ENCODE results near the gene HMGCLL1.

HMGCLL1 gene

GRCh38 chr6:55578537-55579363 lies at the start of gene HMGCLL1:
Gene HMGCLL1, minus strand, starts transcription at chr6:55579192. Its CDS starts 137 bp downstream, at chr6:55579055.
- TF ChIP-seq, protein P1, sequence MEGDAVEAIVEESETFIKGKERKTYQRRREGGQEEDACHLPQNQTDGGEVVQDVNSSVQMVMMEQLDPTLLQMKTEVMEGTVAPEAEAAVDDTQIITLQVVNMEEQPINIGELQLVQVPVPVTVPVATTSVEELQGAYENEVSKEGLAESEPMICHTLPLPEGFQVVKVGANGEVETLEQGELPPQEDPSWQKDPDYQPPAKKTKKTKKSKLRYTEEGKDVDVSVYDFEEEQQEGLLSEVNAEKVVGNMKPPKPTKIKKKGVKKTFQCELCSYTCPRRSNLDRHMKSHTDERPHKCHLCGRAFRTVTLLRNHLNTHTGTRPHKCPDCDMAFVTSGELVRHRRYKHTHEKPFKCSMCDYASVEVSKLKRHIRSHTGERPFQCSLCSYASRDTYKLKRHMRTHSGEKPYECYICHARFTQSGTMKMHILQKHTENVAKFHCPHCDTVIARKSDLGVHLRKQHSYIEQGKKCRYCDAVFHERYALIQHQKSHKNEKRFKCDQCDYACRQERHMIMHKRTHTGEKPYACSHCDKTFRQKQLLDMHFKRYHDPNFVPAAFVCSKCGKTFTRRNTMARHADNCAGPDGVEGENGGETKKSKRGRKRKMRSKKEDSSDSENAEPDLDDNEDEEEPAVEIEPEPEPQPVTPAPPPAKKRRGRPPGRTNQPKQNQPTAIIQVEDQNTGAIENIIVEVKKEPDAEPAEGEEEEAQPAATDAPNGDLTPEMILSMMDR (conservative IDR thresholded peaks at IDR 0.05; ENCODE audit: control insufficient read depth, insufficient read depth, low read depth, low read length), result no peak
- H3K4me3 ChIP-seq (ENCODE audit: control insufficient read depth, low read depth, low read length), result peak within 1 kb of the TSS; percentile 17

GRCh38 chr6:55621993-55622392 lies 43.0 kb upstream of the HMGCLL1 start:
- no peak for DNase-seq (ENCODE audit: low read depth)
- H3K4me3 ChIP-seq (ENCODE audit: control insufficient read depth, low read depth, low read length), result no peak overlapping the region
- TF ChIP-seq, protein P1 (conservative IDR thresholded peaks at IDR 0.05; ENCODE audit: control insufficient read depth, insufficient read depth, low read depth, low read length), result no peak

More at GRCh38 chr6:55578537-55579363, at the start of gene HMGCLL1:
- no peak for DNase-seq (ENCODE audit: low read depth)

DNA sequence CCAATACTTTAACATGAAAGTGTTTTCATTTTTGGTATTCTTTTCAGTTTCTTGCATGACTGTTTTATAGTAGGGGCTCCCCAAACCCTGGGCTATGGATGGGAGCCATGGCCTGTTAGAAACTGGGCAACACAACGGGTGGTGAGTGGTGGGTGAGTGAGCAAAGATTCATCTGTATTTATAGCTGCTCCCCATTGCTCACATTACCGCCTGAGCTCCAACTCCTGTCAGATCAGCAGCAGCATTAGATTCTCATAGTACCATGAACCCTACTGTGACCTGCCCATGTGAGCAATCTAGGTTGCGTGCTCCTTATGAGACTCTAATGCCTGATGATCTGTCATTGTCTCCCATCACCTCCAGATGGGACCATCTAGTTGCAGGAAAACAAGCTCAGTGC lies 42.3 kb upstream of the HMGCLL1 start:
- DNase-seq (ENCODE audit: low read depth), result no peak
- TF ChIP-seq, protein P1 (conservative IDR thresholded peaks at IDR 0.05; ENCODE audit: control insufficient read depth, insufficient read depth, low read depth, low read length), result no peak
- no peak overlapping the region for H3K4me3 ChIP-seq (ENCODE audit: control insufficient read depth, low read depth, low read length)

DNA sequence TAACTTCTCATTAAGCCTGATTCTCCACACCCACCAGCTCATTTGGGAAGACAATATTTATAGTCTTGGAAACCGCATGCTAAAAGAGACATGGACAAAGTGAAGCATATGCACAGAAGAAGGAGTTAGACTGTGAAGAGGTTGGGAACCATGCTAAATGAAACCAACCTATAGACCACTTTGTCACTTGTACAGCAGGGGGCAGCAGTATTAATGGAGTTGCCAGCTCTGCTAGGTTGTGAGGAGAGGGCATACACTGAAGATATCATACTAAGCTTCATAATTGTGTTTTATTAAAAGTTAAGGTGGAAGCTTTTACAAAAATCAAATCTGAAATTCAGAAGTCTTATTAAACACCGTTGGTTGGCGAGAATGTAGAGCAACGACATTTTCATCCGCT lies 38.3 kb upstream of the HMGCLL1 start:
- TF ChIP-seq, protein P1 (conservative IDR thresholded peaks at IDR 0.05; ENCODE audit: control insufficient read depth, insufficient read depth, low read depth, low read length), result peak; percentile 73
- DNase-seq (ENCODE audit: low read depth), result peak; percentile 65
- H3K4me3 ChIP-seq (ENCODE audit: control insufficient read depth, low read depth, low read length), result no peak overlapping the region

- no peak for DNase-seq (ENCODE audit: low read depth)
- TF ChIP-seq, protein P1 (conservative IDR thresholded peaks at IDR 0.05; ENCODE audit: control insufficient read depth, insufficient read depth, low read depth, low read length), result no peak
- H3K4me3 ChIP-seq (ENCODE audit: control insufficient read depth, low read depth, low read length), result no peak overlapping the region
Observed at GRCh38 chr6:55604021-55604420, 25.0 kb upstream of the HMGCLL1 start.

GRCh38 chr6:55601120-55601519 lies 22.1 kb upstream of the HMGCLL1 start:
- no peak overlapping the region for H3K4me3 ChIP-seq (ENCODE audit: control insufficient read depth, low read depth, low read length)
- TF ChIP-seq, protein P1 (conservative IDR thresholded peaks at IDR 0.05; ENCODE audit: control insufficient read depth, insufficient read depth, low read depth, low read length), result no peak
- DNase-seq (ENCODE audit: low read depth), result no peak
